OCI-LY1 (cell line): ENCODE measurements around the gene ZFX.

ENCODE experiments used
- H2AFZ ChIP-seq: fragments of 200-600 bp; sonication (generic), shearing (Covaris generic); 2 replicates; pipeline ENCODE4 v1.6.0; 2014; ENCODE audit warnings: antibody characterized with exemption, mild to moderate bottlenecking, low read length
- H3F3A ChIP-seq: fragments of 200-600 bp; sonication (generic), shearing (Covaris generic); 2 replicates; pipeline ENCODE4 v1.6.0; 2014; ENCODE audit warnings: mild to moderate bottlenecking, antibody characterized with exemption, low read length, moderate library complexity; ENCODE audit not compliant: insufficient read depth
- H3K27ac ChIP-seq: fragments of 200-600 bp; sonication (generic); 2 replicates; pipeline ENCODE4 v1.5.1; 2014; ENCODE audit warnings: low read length, mixed run types, mild to moderate bottlenecking, low read depth; ENCODE audit not compliant: poor library complexity, severe bottlenecking
- H3K27me3 ChIP-seq: fragments of 200-600 bp; sonication (generic); 2 replicates; pipeline ENCODE4 v1.6.0; 2014; ENCODE audit warnings: antibody characterized with exemption, mild to moderate bottlenecking, low read length, moderate library complexity; ENCODE audit not compliant: insufficient read depth
- H3K36me3 ChIP-seq: fragments of 200-600 bp; sonication (generic); 2 replicates; pipeline ENCODE4 v1.6.1; 2014; ENCODE audit warnings: mild to moderate bottlenecking, antibody characterized with exemption, low read length, moderate library complexity, mixed read lengths; ENCODE audit not compliant: insufficient read depth
- H3K4me1 ChIP-seq: fragments of 200-600 bp; sonication (generic); 2 replicates; pipeline ENCODE4 v1.5.1; 2014; ENCODE audit warnings: mild to moderate bottlenecking, low read length, moderate library complexity; ENCODE audit not compliant: insufficient read depth, severe bottlenecking
- H3K4me2 ChIP-seq: fragments of 200-600 bp; sonication (generic), shearing (Covaris generic); 2 replicates; pipeline ENCODE4 v1.6.1; 2014; ENCODE audit warnings: low read length
- H3K4me3 ChIP-seq: fragments of 200-600 bp; sonication (generic); 2 replicates; pipeline ENCODE4 v1.5.1; 2014; ENCODE audit warnings: low read length, low read depth, mild to moderate bottlenecking, mixed read lengths; ENCODE audit not compliant: poor library complexity, severe bottlenecking
- H3K79me2 ChIP-seq: fragments of 200-600 bp; shearing (Covaris generic); 2 replicates; pipeline ENCODE4 v1.6.1; 2016; ENCODE audit warnings: mixed run types, low read length, mixed read lengths; ENCODE audit not compliant: insufficient read depth
- H3K9ac ChIP-seq: fragments of 200-600 bp; sonication (generic), shearing (Covaris generic); 2 replicates; pipeline ENCODE4 v1.6.1; 2014; ENCODE audit warnings: mild to moderate bottlenecking, low read length, mixed read lengths
- H3K9me2 ChIP-seq: fragments of 200-600 bp; sonication (generic), shearing (Covaris generic); 2 replicates; pipeline ENCODE4 v1.6.1; 2014; ENCODE audit warnings: low read depth, mild to moderate bottlenecking, low read length, mixed read lengths
- H3K9me3 ChIP-seq: fragments of 200-600 bp; shearing (Covaris generic); 2 replicates; pipeline ENCODE4 v1.6.1; 2014; ENCODE audit warnings: low read length, mixed read lengths
- H4K20me1 ChIP-seq: fragments of 200-600 bp; sonication (generic), shearing (Covaris generic); 2 replicates; pipeline ENCODE4 v1.6.0; 2016; ENCODE audit warnings: mild to moderate bottlenecking, low read length; ENCODE audit not compliant: insufficient read depth
- EZH2 ChIP-seq: fragments of 200-600 bp; sonication (generic), shearing (Covaris generic); IDR thresholded peaks from 2 replicates; pipeline ENCODE4 v1.8.0; 2017; ENCODE audit warnings: borderline replicate concordance, mixed run types, mild to moderate bottlenecking, antibody characterized with exemption, low read length, moderate library complexity, mixed read lengths
- TF ChIP-seq, protein P1 (sequence below): fragments of 200-600 bp; sonication (generic), shearing (Covaris generic); IDR thresholded peaks from 2 replicates; pipeline ENCODE4 v1.5.1; 2017; ENCODE audit warnings: mild to moderate bottlenecking, antibody characterized with exemption, low read length, moderate library complexity, mixed read lengths

Gene ZFX

DNA sequence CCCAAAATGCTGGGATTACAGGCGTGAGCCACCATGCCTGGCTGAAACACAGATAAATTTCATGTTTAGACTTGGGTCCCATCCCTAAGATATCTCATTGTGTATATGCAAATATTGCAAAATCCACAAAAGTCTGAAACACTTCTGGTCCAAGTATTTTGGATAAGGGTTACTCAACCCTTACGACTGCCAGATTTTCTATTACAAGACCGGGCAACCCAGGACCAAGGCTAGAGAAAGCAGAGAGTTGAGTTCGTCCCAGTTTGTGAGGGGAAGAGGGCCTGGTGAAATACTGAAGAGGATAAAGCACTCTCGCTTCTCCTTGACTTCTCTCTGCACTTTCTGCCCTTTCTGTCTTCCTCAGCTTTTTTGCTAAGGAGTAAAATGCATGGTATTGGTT, 34.5 kb downstream of the ZFX start:
- TF ChIP-seq EZH2 = no peak
- TF ChIP-seq, protein P1, sequence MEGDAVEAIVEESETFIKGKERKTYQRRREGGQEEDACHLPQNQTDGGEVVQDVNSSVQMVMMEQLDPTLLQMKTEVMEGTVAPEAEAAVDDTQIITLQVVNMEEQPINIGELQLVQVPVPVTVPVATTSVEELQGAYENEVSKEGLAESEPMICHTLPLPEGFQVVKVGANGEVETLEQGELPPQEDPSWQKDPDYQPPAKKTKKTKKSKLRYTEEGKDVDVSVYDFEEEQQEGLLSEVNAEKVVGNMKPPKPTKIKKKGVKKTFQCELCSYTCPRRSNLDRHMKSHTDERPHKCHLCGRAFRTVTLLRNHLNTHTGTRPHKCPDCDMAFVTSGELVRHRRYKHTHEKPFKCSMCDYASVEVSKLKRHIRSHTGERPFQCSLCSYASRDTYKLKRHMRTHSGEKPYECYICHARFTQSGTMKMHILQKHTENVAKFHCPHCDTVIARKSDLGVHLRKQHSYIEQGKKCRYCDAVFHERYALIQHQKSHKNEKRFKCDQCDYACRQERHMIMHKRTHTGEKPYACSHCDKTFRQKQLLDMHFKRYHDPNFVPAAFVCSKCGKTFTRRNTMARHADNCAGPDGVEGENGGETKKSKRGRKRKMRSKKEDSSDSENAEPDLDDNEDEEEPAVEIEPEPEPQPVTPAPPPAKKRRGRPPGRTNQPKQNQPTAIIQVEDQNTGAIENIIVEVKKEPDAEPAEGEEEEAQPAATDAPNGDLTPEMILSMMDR = no peak
- no peak overlapping the region for H3K9ac ChIP-seq
- no peak overlapping the region for H3K4me2 ChIP-seq
- no peak overlapping the region for H3K27ac ChIP-seq
- no peaks in the 10 kb centered on the region for H3K27me3 ChIP-seq
- H3K36me3 ChIP-seq = peaks cover 40% of the 10 kb centered on the region
- H4K20me1 ChIP-seq = no peaks in the 10 kb centered on the region
- no peaks in the 10 kb centered on the region for H3F3A ChIP-seq
- no peaks in the 10 kb centered on the region for H3K4me1 ChIP-seq
- no peaks in the 10 kb centered on the region for H3K9me3 ChIP-seq
- H3K79me2 ChIP-seq = peaks cover 39% of the 10 kb centered on the region
- no peak overlapping the region for H3K4me3 ChIP-seq
- H2AFZ ChIP-seq = no peak overlapping the region
- no peaks in the 10 kb centered on the region for H3K9me2 ChIP-seq

DNA sequence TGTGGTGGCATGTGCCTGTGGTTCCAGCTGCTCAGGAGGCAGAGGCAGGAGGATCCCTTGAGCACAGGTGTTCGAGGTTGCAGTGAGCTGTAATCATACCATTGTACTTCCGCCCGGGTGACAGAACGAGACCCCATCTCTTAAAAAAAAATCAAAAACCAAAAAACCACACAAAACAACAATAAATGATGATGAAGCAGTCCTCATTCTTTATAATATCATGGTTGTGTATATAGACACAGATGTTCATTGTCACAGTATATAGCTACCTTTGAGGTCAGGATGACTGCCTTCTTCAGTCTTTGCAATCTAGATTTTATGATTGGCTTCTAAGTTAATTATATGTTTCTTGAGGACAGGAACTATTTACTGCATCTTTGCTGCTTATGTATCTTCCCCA, 37.0 kb downstream of the ZFX start:
- Histone ChIP-seq H3K27ac (no peak overlapping the region), H3K36me3 (peaks cover 27% of the 10 kb centered on the region), H3K9ac (no peak overlapping the region), H3K79me2 (peaks cover 46% of the 10 kb centered on the region), H2AFZ (no peak overlapping the region), H3K4me1 (no peaks in the 10 kb centered on the region), H3K4me3 (no peak overlapping the region), H3K9me2 (no peaks in the 10 kb centered on the region), H3K9me3 (no peaks in the 10 kb centered on the region), H4K20me1 (no peaks in the 10 kb centered on the region), H3F3A (no peaks in the 10 kb centered on the region), H3K27me3 (no peaks in the 10 kb centered on the region), H3K4me2 (no peak overlapping the region)
- TF ChIP-seq, protein P1 = no peak
- TF ChIP-seq EZH2 = no peak

DNA sequence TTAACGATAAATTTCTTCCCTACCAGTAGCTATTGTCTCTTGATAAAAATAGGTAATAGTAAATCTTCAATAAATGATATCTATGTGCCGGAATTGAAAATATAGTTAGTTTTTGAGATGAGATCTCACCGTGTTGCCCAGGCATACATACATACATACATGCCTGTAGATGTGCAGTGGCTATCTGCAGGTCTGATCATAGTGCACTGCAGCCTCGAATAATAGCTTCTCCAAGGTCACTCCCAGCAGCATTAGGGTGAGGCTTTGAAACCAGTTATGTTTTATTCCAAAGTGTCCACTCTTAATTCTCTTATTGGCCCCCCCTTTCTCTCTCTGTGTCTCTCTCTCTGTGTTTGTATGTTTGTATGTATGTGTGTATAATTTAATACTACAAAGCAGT, 37.5 kb downstream of the ZFX start:
- Histone ChIP-seq H3K9me2 (no peaks in the 10 kb centered on the region), H4K20me1 (no peaks in the 10 kb centered on the region), H3K4me2 (no peak overlapping the region), H3F3A (no peaks in the 10 kb centered on the region), H3K79me2 (peaks cover 43% of the 10 kb centered on the region), H3K36me3 (peaks cover 27% of the 10 kb centered on the region), H3K4me1 (no peaks in the 10 kb centered on the region), H2AFZ (no peak overlapping the region), H3K27me3 (no peaks in the 10 kb centered on the region), H3K27ac (no peak overlapping the region), H3K9ac (no peak overlapping the region), H3K4me3 (no peak overlapping the region), H3K9me3 (no peaks in the 10 kb centered on the region)
- TF ChIP-seq, protein P1 = no peak
- no peak for TF ChIP-seq EZH2
